Brain microvascular endothelial cell (primary cell): ENCODE measurements around the gene URAD.
"Not testable (repeated sequence)": the region's sequence is repeated elsewhere in the genome, so short reads cannot be mapped to it uniquely, and the experiment has no call there.

Experiments
- DNase-seq: peaks from one replicate; pipeline ENCODE4 v3.0.0-alpha.2; 2020
- H3K27ac ChIP-seq: fragments of 250-450 bp; sonication (Bioruptor Pico); 2 replicates; pipeline ENCODE4 v1.5.1; 2020; ENCODE audit warnings: mild to moderate bottlenecking, moderate library complexity
- H3K27me3 ChIP-seq: fragments of 250-450 bp; sonication (Bioruptor Pico); replicated peaks from 2 replicates; pipeline ENCODE4 v1.5.1; 2020; ENCODE audit warnings: mild to moderate bottlenecking
- H3K36me3 ChIP-seq: fragments of 250-450 bp; sonication (Bioruptor Pico); replicated peaks from 2 replicates; pipeline ENCODE4 v1.5.1; 2020; ENCODE audit warnings: mild to moderate bottlenecking
- H3K4me3 ChIP-seq: 2 replicates; pipeline ENCODE4 v1.5.1; 2011; ENCODE audit warnings: low read depth, mild to moderate bottlenecking, control low read depth, low read length, moderate library complexity
- in situ Hi-C: cut with HindIII; loops from 2 replicates; pipeline ENCODE4 v1.10.0; 2017; ENCODE audit warnings: low sequenced_read_pairs, low pct_ligation_motif_present
- TF ChIP-seq, protein P1 (sequence below): IDR thresholded peaks from 2 replicates; pipeline ENCODE4 v1.5.1; 2011; ENCODE audit warnings: low read depth, mild to moderate bottlenecking, moderate library complexity, low read length, control low read depth, inconsistent platforms; ENCODE audit errors: missing control alignments

The URAD gene, protein sequence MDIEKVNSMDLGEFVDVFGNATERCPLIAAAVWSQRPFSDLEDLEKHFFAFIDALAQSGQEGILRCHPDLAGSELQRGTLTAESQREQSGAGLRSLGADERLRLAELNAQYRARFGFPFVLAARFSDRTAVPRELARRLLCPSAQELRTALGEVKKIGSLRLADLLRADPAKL

DNA sequence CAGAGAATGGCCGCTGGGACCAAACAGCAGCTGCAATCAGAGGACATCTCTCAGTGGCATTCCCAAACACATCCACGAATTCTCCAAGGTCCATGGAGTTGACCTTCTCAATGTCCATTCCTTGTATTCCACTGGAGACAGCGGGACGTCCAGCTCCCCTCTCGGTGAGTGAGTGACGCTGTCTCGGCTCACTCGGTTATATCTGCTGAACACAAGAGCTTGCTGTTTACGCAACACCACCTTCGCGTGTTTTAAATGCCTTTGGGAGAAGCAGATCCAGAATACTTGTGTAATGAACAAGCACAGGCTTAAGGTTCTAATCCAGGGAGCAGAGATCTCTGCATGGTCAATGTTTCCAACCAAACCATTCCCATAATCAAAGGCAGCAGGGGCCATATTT is at the start of gene URAD:
TSS of gene URAD (minus strand) at position 174 of the 400 bp plus-strand sequence. CDS start at position 118, 56 bp downstream.
- TF ChIP-seq, protein P1, sequence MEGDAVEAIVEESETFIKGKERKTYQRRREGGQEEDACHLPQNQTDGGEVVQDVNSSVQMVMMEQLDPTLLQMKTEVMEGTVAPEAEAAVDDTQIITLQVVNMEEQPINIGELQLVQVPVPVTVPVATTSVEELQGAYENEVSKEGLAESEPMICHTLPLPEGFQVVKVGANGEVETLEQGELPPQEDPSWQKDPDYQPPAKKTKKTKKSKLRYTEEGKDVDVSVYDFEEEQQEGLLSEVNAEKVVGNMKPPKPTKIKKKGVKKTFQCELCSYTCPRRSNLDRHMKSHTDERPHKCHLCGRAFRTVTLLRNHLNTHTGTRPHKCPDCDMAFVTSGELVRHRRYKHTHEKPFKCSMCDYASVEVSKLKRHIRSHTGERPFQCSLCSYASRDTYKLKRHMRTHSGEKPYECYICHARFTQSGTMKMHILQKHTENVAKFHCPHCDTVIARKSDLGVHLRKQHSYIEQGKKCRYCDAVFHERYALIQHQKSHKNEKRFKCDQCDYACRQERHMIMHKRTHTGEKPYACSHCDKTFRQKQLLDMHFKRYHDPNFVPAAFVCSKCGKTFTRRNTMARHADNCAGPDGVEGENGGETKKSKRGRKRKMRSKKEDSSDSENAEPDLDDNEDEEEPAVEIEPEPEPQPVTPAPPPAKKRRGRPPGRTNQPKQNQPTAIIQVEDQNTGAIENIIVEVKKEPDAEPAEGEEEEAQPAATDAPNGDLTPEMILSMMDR = no peak
- Histone ChIP-seq H3K27ac (no peak within 1 kb of the TSS), H3K27me3 (peaks cover 9% of the 10 kb centered on the region), H3K36me3 (no peaks in the 10 kb centered on the region), H3K4me3 (no peak within 1 kb of the TSS)
- DNase-seq = no peak
- in situ Hi-C loops = no loop called here

DNA sequence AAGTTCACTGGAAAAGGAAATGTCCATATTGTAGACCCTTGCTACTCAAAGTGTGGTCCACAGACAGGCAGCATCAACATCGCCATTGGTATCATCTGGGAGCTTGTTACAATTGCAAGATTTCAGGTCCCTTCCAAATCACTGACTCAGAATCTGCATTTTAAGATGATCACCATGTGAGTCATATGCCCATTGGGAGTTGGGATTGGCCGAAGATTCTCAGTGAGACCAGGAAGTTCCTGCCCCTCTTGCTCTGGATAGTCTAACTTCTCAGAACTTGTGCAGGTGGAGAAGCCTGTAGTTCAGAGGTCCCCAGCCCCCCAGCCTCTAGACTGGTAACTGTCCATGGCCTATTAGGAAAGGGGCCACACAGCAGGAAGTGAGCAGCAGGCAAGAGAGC is 48.9 kb upstream of the URAD start:
- Histone ChIP-seq H3K27me3 (no peaks in the 10 kb centered on the region), H3K4me3 (no peak overlapping the region), H3K36me3 (no peaks in the 10 kb centered on the region), H3K27ac (no peak overlapping the region)
- TF ChIP-seq, protein P1 = no peak
- in situ Hi-C loops = no loop called here
- DNase-seq = no peak

DNA sequence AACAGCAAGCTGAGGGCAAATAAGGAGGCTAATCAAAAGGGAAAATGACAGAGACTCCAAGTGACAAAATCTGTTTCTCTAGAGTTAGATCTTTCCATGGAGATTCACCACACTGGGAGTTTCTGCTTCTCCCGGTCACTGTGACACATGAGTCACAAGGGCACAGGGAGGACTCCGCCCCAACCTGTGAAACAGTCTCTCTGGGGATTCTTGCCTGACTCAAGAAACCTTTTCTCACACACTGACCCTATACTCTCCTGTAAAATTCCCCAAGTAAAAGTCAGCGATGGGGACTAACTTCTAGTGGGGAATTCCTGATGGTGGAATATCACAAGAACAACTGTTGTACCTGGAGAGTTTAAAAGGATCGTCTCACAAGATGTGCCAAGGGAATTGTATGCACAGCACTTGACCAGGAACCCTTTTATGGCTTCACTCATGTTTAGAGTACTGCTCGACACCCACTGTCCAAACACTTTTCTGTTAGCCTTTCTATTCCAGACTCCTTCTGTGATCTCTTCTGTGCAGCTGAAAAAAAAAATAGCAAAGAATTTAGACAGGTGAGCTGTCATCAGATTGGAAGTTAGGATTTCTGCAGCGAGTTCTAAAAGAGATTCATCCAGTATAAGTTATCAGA is 46.8 kb upstream of the URAD start:
- Histone ChIP-seq H3K36me3 (no peaks in the 10 kb centered on the region), H3K27me3 (no peaks in the 10 kb centered on the region)
- TF ChIP-seq, protein P1 = no peak

DNA sequence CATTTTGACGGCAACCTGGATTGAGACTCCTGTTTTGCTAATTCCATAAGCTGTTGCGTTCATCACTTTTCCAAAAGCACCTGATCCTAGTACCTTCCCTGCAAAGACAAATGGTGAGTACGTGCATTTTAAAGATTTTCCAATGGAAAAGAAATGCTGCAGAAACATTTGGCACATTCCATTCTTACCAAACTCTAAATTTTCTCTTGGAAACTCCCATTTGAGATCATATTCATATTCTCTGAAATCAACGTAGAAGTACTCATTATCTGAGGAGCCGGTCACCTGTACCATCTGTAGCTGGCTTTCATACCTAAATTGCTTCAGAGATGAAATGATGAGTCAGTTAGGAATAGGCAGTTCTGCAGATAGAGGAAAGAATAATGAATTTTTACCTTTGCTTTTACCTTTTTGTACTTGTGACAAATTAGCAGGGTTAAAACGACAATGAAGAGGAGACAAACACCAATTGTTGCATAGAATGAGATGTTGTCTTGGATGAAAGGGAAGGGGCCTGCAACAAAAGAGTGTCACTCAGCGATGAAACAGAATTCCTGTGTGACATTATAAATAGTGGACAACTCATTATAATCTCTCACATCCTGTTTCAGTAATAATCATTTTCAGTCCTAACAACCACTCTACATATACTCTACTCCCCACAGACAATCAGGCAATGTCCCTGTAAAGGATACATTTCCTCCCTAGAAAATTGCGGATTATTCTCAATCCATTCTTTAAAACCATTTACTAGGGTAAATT is 45.6 kb upstream of the URAD start:
- TF ChIP-seq, protein P1 = no peak

More for the DNA sequence above, 46.8 kb upstream of the URAD start:
- in situ Hi-C loops = no loop called here
- DNase-seq = no peak
- no peak overlapping the region for H3K4me3 ChIP-seq
- H3K27ac ChIP-seq = no peak overlapping the region

DNA sequence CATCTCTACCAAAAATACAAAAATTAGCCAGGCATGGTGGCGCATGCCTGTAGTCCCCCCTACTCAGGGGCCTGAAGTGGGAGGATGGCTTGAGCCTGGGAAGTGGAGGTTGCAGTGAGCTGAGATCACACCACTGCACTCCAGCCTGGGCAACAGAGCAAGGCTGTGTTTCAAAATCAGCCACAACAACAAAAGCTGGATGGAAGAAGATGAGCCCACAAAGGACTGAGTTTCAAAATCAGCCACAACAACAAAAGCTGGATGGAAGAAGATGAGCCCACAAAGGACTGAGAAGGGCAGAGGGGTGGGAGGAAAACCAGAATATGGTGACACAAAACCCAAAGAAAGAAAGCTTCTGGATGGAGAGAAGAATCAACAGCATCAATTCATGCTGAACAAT is 43.9 kb upstream of the URAD start:
- in situ Hi-C loops, H3K27ac ChIP-seq, H3K27me3 ChIP-seq, H3K4me3 ChIP-seq, H3K36me3 ChIP-seq, DNase-seq: not testable (repeated sequence)

More for the DNA sequence above, 45.6 kb upstream of the URAD start:
- H3K27ac ChIP-seq = no peak overlapping the region
- no peak for DNase-seq
- H3K27me3 ChIP-seq = no peaks in the 10 kb centered on the region
- in situ Hi-C loops = no loop called here
- H3K36me3 ChIP-seq = no peaks in the 10 kb centered on the region
- H3K4me3 ChIP-seq = no peak overlapping the region

DNA sequence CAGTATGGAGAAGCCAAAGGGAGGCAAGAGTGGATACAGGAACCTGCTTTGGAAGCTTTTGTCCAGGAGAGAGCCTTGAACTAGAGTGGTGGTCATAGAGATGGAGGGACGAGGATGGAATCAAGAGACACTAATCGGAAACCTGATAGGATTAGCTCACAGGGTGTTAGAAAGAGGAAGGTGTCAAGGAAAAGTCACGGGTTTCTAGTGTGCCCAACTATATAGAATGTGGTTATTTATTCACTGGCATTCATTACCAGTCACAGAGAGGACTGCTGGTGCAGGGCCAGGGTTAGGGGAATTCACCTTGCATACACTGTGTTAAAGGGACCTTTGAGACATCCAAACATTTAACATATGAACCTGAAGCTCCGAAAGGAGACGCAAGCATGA is 43.4 kb upstream of the URAD start:
- no peak overlapping the region for H3K27ac ChIP-seq
- no peaks in the 10 kb centered on the region for H3K27me3 ChIP-seq
- TF ChIP-seq, protein P1 = no peak
- in situ Hi-C loops = no loop called here
- no peak for DNase-seq
- H3K4me3 ChIP-seq = no peak overlapping the region
- no peaks in the 10 kb centered on the region for H3K36me3 ChIP-seq
